DOHH2 (cell line): ENCODE measurements around the gene COLQ.

ENCODE experiments used
- H3F3A ChIP-seq: fragments of 200-600 bp; sonication (generic), shearing (Covaris generic); 2 replicates; pipeline ENCODE4 v1.6.0; 2016; ENCODE audit warnings: antibody characterized with exemption, mild to moderate bottlenecking; ENCODE audit not compliant: control insufficient read depth, insufficient read depth
- H3K27ac ChIP-seq: fragments of 200-600 bp; sonication (generic); 2 replicates; pipeline ENCODE4 v1.5.1; 2014; ENCODE audit warnings: low read depth, mild to moderate bottlenecking, low read length, moderate library complexity
- H3K27me3 ChIP-seq: fragments of 200-600 bp; sonication (generic); 2 replicates; pipeline ENCODE4 v1.6.1; 2014; ENCODE audit warnings: mild to moderate bottlenecking, low read length, mixed read lengths; ENCODE audit not compliant: control insufficient read depth
- H3K36me3 ChIP-seq: fragments of 200-600 bp; sonication (generic); 2 replicates; pipeline ENCODE4 v1.6.1; 2014; ENCODE audit warnings: mild to moderate bottlenecking, low read length, moderate library complexity, mixed read lengths; ENCODE audit not compliant: control insufficient read depth
- H3K4me1 ChIP-seq: fragments of 200-600 bp; sonication (generic); 2 replicates; pipeline ENCODE4 v1.6.1; 2014; ENCODE audit warnings: mild to moderate bottlenecking, low read length, mixed read lengths; ENCODE audit not compliant: control insufficient read depth
- H3K4me2 ChIP-seq: fragments of 200-600 bp; sonication (generic); 2 replicates; pipeline ENCODE4 v1.6.0; 2014; ENCODE audit warnings: mild to moderate bottlenecking, low read length, moderate library complexity
- H3K4me3 ChIP-seq: fragments of 200-600 bp; sonication (generic); 2 replicates; pipeline ENCODE4 v1.5.1; 2014; ENCODE audit warnings: mild to moderate bottlenecking, low read length, mixed read lengths
- H3K79me2 ChIP-seq: fragments of 200-600 bp; sonication (generic); 2 replicates; pipeline ENCODE4 v1.6.1; 2014; ENCODE audit warnings: mild to moderate bottlenecking, low read length, mixed read lengths; ENCODE audit not compliant: control insufficient read depth
- H3K9me2 ChIP-seq: fragments of 200-600 bp; sonication (generic); replicated peaks from 2 replicates; pipeline ENCODE4 v1.6.1; 2014; ENCODE audit warnings: mild to moderate bottlenecking, low read length, mixed read lengths; ENCODE audit not compliant: control insufficient read depth
- H3K9me3 ChIP-seq: fragments of 200-600 bp; sonication (generic); 2 replicates; pipeline ENCODE4 v1.6.1; 2014; ENCODE audit warnings: antibody characterized with exemption, low read length, mixed read lengths; ENCODE audit not compliant: control insufficient read depth, insufficient read depth
- H4K20me1 ChIP-seq: fragments of 200-600 bp; sonication (generic); 2 replicates; pipeline ENCODE4 v1.6.0; 2014; ENCODE audit warnings: low read depth, mild to moderate bottlenecking, antibody characterized with exemption, low read length, moderate library complexity; ENCODE audit not compliant: control insufficient read depth, insufficient read depth
- CTCF ChIP-seq: fragments of 200-600 bp; sonication (generic); IDR thresholded peaks from one replicate; pipeline ENCODE4 v1.5.1; 2014; ENCODE audit warnings: antibody characterized with exemption, mild to moderate bottlenecking, low read depth, low read length; ENCODE audit not compliant: poor library complexity, severe bottlenecking
- EZH2phosphoT487 ChIP-seq: fragments of 200-600 bp; sonication (generic); IDR thresholded peaks from 2 replicates; pipeline ENCODE4 v1.6.1; 2017; ENCODE audit warnings: borderline replicate concordance, mild to moderate bottlenecking, antibody characterized with exemption, low read length, moderate library complexity, mixed read lengths

Gene COLQ

DNA sequence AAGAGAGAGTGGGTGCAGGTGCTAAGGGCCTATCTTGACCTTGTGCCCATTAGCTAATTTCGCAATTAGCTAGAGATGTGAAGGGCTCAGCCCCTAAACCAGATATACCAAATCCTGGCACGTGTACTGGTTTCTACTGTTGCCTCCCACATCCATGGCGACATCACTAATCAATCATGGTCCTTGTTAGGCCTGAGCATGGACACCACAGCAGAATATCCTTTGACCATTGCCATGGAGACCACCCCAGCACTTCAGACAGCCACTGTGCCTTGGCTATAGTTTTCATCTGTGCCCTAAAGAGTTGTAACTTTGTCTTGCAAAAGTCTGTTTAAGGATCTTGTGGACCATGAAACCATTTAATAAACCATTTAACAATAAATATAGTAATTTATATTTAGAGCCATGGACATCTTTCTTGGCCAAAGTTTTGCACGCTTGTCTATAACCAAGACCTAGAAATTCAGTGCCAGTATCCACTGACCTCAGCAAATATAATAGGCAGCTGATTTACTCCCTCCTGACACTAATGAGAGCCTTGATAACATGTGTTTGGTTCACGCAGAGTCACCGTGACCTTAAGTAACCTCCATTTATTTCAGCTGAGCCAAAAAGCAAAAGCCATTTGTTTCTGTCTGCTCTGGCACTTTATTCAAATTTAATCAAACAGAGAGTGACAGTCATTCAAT is 43.4 kb downstream of the COLQ start:
- Histone ChIP-seq H3K79me2 (no peaks in the 10 kb centered on the region), H3K36me3 (no peaks in the 10 kb centered on the region), H3K9me2 (no peaks in the 10 kb centered on the region), H3K4me1 (no peaks in the 10 kb centered on the region), H3K27ac (no peak overlapping the region), H4K20me1 (no peaks in the 10 kb centered on the region), H3K4me3 (no peak overlapping the region), H3K27me3 (no peaks in the 10 kb centered on the region), H3K4me2 (no peak overlapping the region), H3F3A (no peaks in the 10 kb centered on the region), H3K9me3 (no peaks in the 10 kb centered on the region)
- TF ChIP-seq CTCF = no peak
- no peak for TF ChIP-seq EZH2phosphoT487

- H3K27ac ChIP-seq = no peak overlapping the region
- H3K9me2 ChIP-seq = no peaks in the 10 kb centered on the region
- no peaks in the 10 kb centered on the region for H3F3A ChIP-seq
- H4K20me1 ChIP-seq = no peaks in the 10 kb centered on the region
- peaks cover 4% of the 10 kb centered on the region; the same call in 1 of the 2 replicates for H3K27me3 ChIP-seq
- no peaks in the 10 kb centered on the region for H3K4me1 ChIP-seq
- no peaks in the 10 kb centered on the region for H3K79me2 ChIP-seq
- H3K4me2 ChIP-seq = no peak overlapping the region
- no peak for TF ChIP-seq EZH2phosphoT487
- TF ChIP-seq CTCF = no peak
- H3K4me3 ChIP-seq = no peak overlapping the region
- no peaks in the 10 kb centered on the region for H3K36me3 ChIP-seq
- no peaks in the 10 kb centered on the region for H3K9me3 ChIP-seq
Measured at GRCh38 chr3:15476378-15476777, 45.1 kb downstream of the COLQ start.

DNA sequence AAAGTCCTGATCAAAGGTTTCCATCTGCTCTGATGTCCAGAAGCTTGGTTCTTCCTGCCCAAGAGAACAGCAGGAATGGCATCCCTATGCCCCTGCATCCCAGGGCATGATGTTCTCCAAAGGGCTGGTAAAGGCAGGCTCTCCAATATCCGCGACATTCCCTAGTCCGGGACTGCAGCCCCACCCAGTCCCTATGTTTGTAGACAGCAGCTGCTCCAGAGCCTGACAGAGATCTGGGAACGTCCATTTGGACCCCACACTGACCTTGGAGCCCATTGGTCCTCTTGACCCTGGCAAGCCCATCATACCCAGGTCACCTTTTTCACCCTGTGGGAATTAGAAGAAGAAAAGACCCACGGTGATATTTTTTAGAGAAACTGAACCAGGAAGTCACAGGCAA is 46.3 kb downstream of the COLQ start:
- H3K4me2 ChIP-seq = no peak overlapping the region
- no peaks in the 10 kb centered on the region for H3K9me2 ChIP-seq
- peaks cover 13% of the 10 kb centered on the region; the same call in 1 of the 2 replicates for H3K27me3 ChIP-seq
- no peak overlapping the region for H3K27ac ChIP-seq
- H4K20me1 ChIP-seq = no peaks in the 10 kb centered on the region
- no peaks in the 10 kb centered on the region for H3K79me2 ChIP-seq
- TF ChIP-seq CTCF = no peak
- TF ChIP-seq EZH2phosphoT487 = no peak
- no peaks in the 10 kb centered on the region for H3K9me3 ChIP-seq
- no peaks in the 10 kb centered on the region for H3K36me3 ChIP-seq
- no peak overlapping the region for H3K4me3 ChIP-seq
- H3F3A ChIP-seq = no peaks in the 10 kb centered on the region
- no peaks in the 10 kb centered on the region for H3K4me1 ChIP-seq
